ENCODE results near the gene FAM3A.

Gene FAM3A

DNA sequence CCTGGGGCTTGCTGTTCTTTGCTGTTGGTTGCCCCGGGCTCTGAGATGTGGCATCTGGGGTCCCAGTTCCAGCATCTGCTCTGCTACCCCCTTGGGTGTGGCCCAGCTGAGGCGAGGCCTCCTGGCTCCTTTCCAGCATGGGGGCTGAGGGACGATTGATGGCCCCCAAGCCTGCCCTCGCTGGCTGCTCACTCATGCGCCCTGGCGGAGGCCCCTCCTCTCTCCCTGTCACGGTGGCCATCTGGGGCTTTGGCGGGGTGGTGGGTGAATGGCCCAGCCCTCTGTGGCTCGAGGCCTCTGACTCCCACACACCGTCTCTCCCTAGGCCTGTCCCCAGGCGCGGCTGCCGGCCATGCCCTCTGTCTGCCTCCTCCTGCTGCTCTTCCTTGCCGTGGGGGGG is 56.2 kb downstream of the FAM3A start:
- H3K27me3 ChIP-seq (ENCODE audit: insufficient read depth, low read depth, severe bottlenecking) = peaks cover 26% of the 10 kb centered on the region
- TF ChIP-seq, protein P1, sequence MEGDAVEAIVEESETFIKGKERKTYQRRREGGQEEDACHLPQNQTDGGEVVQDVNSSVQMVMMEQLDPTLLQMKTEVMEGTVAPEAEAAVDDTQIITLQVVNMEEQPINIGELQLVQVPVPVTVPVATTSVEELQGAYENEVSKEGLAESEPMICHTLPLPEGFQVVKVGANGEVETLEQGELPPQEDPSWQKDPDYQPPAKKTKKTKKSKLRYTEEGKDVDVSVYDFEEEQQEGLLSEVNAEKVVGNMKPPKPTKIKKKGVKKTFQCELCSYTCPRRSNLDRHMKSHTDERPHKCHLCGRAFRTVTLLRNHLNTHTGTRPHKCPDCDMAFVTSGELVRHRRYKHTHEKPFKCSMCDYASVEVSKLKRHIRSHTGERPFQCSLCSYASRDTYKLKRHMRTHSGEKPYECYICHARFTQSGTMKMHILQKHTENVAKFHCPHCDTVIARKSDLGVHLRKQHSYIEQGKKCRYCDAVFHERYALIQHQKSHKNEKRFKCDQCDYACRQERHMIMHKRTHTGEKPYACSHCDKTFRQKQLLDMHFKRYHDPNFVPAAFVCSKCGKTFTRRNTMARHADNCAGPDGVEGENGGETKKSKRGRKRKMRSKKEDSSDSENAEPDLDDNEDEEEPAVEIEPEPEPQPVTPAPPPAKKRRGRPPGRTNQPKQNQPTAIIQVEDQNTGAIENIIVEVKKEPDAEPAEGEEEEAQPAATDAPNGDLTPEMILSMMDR (IDR thresholded peaks at IDR 0.05; ENCODE audit: low read depth, low read length) = no peak
- peak; percentile 84 for DNase-seq
- peaks cover 43% of the 10 kb centered on the region for H3K36me3 ChIP-seq
- H3K4me3 ChIP-seq (ENCODE audit: low read depth, low read length) = peak overlapping the region; percentile 74
- H3K9me3 ChIP-seq (ENCODE audit: severe bottlenecking) = peaks cover 5% of the 10 kb centered on the region
- H3K27ac ChIP-seq = peak overlapping the region; percentile 67

DNA sequence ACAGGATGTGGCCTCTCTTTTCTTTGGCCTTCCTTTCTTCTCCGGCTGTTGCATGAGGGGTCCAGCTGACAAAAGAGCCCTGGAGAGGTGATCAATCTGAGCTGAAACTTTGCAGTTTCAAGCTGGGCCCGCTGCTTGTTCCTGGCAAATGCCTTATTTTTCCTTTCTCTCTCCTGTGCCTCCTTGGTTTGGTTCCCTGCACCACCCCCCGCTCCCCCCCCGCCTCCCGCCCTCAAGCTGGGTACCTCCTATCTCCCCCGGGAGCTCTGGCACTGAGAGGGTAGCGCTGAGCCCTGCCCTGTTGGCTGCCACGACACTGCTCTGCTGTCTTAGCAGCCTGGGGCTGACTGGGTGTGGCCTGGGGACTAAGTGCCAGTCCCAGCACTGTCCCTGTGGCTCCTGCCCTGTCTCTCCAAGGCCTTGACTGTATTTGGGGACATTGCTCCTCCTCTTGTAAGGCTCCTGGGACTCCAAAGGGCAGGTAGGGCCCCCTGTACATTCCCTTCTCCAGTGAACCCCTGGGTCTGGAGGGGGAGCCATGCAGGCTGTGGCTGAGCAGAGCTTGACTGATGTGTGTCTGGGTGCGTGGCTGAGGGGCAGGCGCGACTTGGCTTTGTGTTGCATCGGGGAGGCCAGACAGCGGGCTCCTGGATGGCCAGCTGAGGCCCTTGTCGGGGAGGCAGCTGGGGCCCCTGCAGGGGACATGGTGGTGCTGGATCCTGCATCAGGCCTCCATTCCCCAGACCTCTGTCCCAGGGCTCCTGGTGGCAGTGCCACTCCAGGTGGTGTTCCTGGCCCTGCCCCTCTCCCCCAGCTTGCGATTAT is 56.9 kb downstream of the FAM3A start:
- H3K4me3 ChIP-seq (ENCODE audit: low read depth, low read length) = peak overlapping the region; percentile 74
- peaks cover 20% of the 10 kb centered on the region for H3K27me3 ChIP-seq (ENCODE audit: insufficient read depth, low read depth, severe bottlenecking)
- H3K9me3 ChIP-seq (ENCODE audit: severe bottlenecking) = peaks cover 6% of the 10 kb centered on the region
- peaks cover 36% of the 10 kb centered on the region for H3K36me3 ChIP-seq
- TF ChIP-seq, protein P1 (IDR thresholded peaks at IDR 0.05; ENCODE audit: low read depth, low read length) = no peak
- DNase-seq = peak; percentile 49
- peak overlapping the region; percentile 67 for H3K27ac ChIP-seq

DNA sequence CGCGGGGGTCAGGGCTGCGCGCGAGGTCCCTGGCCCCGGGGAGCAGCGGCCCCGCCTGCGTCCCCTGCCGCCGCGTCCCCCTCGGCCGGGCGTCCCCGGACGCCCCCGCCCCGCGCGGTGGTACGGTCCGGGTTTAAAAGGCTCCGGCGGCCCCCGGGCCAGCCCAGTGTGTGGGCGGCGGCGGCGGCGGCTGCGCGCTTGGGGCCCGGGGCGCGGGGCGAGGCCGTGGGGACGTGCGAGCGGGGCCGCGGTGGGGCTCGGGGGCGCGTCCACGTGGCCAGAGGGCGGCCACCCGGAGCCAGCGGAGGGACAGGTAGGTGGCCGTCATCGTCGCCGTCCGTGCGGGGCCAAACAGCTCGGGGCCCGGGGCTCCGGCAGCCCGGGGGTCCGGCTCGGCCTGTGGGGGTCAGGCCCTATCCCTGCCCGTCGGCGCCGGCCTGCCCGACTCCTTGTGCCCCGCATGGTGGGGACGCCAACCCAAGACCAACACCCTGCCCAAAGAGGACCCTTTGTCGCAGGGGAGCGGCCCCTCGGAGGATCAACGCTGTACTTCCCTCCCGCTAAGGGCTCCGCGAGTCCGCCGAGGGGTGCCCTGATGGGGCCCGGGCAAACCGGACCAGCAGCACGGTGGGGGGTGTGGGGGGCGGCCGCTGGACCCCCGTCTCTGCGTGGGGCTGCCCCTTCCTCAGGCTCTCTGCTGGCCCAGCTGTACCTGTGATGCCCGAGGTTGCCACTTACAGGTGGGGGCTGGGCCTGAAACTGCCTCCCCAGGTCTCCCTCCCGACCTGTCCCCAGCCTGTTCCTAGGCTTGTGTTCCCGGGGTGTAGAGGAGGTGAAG is 57.7 kb downstream of the FAM3A start, which contains the start of gene PLXNA3:
Gene PLXNA3 (plus strand): TSS at position 166 of the 838 bp plus-strand sequence. CDS start 1,903 bp downstream, outside the sequence.
- peak within 1 kb of the TSS; percentile 74 for H3K4me3 ChIP-seq (ENCODE audit: low read depth, low read length)
- peaks cover 6% of the 10 kb centered on the region for H3K9me3 ChIP-seq (ENCODE audit: severe bottlenecking)
- peak; percentile 55 for DNase-seq
- H3K27ac ChIP-seq = peak within 1 kb of the TSS; percentile 67
- peaks cover 30% of the 10 kb centered on the region for H3K36me3 ChIP-seq
- H3K27me3 ChIP-seq (ENCODE audit: insufficient read depth, low read depth, severe bottlenecking) = peaks cover 17% of the 10 kb centered on the region
- TF ChIP-seq, protein P1 (IDR thresholded peaks at IDR 0.05; ENCODE audit: low read depth, low read length) = no peak

DNA sequence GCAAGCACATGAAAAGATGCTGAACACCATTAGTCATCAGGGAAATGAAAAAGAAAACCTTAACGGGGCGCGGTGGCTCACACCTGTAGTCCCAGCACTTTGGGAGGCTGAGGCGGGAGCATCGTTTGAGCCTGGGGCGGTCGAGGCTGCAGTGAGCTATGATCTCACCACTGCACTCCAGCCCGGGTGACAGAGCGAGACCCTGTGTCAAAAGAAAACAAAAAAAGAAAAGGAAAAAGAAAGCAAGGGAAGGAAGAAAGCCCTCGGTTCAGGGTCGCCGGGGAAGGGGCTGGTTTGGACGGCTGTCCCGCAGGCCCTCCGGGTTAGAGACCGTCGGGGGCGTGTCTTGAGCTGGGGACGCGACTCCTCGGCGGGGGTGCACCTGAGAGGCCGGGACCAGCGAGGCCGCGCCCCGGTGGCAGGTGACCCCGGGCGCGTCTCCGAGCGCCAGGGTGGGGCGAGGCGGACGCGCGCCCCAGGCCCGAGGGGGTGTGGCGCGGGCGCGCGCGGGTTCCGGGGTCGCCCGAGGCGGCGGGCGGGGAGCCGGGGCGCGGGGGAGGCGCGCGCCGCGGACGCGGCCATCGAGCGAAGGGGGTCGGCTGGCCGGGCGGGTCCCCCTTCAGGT is 58.4 kb downstream of the FAM3A start:
- H3K27me3 ChIP-seq (ENCODE audit: insufficient read depth, low read depth, severe bottlenecking) = peaks cover 17% of the 10 kb centered on the region
- DNase-seq = peak; percentile 67
- peak overlapping the region; percentile 63; the same call in 1 of the 2 replicates for H3K27ac ChIP-seq
- H3K4me3 ChIP-seq (ENCODE audit: low read depth, low read length) = peak overlapping the region; percentile 33
- TF ChIP-seq, protein P1 (IDR thresholded peaks at IDR 0.05; ENCODE audit: low read depth, low read length) = no peak
- peaks cover 31% of the 10 kb centered on the region for H3K36me3 ChIP-seq
- peaks cover 6% of the 10 kb centered on the region for H3K9me3 ChIP-seq (ENCODE audit: severe bottlenecking)
